ENCODE data around the gene ANXA5.

The ANXA5 gene

GRCh38 chr4:121696581-121697461 lies at the start of gene ANXA5:
Gene ANXA5 (minus strand): TSS chr4:121696980. CDS start chr4:121696589, 391 bp downstream.
- Histone ChIP-seq H3K4me3 (ENCODE audit: low read length in 2 of 2) (peak within 1 kb of the TSS; percentile 94 to 98), H3K9ac (ENCODE audit: low read length in 2 of 2) (peak within 1 kb of the TSS; percentile 94 to 96), H3K36me3 (ENCODE audit: control insufficient read depth in 2 of 2, insufficient read depth in 2 of 2, low read length in 2 of 2) (no peaks in the 10 kb centered on the region), H3K27ac (ENCODE audit: low read length) (peak within 1 kb of the TSS; percentile 84), H3K9me3 (ENCODE audit: control insufficient read depth in 2 of 2, low read length in 2 of 2) (no peaks in the 10 kb centered on the region), H3K4me1 (ENCODE audit: control insufficient read depth, insufficient read depth, low read length) (peaks cover 20% of the 10 kb centered on the region), H3K27me3 (ENCODE audit: control insufficient read depth in 1 of 2, insufficient read depth in 2 of 2, low read length in 2 of 2) (no peaks in the 10 kb centered on the region)

DNA sequence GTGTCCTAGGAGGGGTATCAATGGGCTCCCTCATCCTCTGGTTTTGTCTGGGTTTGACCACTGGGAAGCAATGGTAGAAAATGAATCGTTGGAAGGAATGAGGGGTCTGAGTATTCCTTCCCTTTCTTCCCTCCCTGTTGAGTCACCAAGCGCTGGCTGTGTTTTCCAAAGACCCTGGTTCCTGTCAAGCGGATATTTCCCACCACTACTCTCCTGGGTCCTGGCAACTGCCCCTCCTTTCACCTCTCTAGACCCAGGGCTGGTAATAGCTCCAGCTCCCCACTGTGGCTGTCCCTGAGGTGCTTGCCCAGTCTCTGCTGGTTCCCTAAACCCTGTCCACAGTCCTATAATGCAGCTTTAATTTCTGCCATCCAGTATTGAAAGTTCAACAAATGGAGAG lies 46.0 kb upstream of the ANXA5 start:
- H3K27ac ChIP-seq (ENCODE audit: low read length): no peak overlapping the region
- no peak overlapping the region for H3K9ac ChIP-seq (ENCODE audit: low read length in 2 of 2)
- H3K9me3 ChIP-seq (ENCODE audit: control insufficient read depth in 2 of 2, low read length in 2 of 2): no peaks in the 10 kb centered on the region
- H3K36me3 ChIP-seq (ENCODE audit: control insufficient read depth in 2 of 2, insufficient read depth in 2 of 2, low read length in 2 of 2): no peaks in the 10 kb centered on the region
- no peak overlapping the region for H3K4me3 ChIP-seq (ENCODE audit: low read length in 2 of 2)
- no peaks in the 10 kb centered on the region for H3K27me3 ChIP-seq (ENCODE audit: control insufficient read depth in 1 of 2, insufficient read depth in 2 of 2, low read length in 2 of 2)
- no peaks in the 10 kb centered on the region for H3K4me1 ChIP-seq (ENCODE audit: control insufficient read depth, insufficient read depth, low read length)

GRCh38 chr4:121741751-121742150 lies 45.0 kb upstream of the ANXA5 start:
- Histone ChIP-seq H3K27me3 (ENCODE audit: control insufficient read depth in 1 of 2, insufficient read depth in 2 of 2, low read length in 2 of 2) (no peaks in the 10 kb centered on the region), H3K9me3 (ENCODE audit: control insufficient read depth in 2 of 2, low read length in 2 of 2) (no peaks in the 10 kb centered on the region), H3K27ac (ENCODE audit: low read length) (no peak overlapping the region), H3K4me1 (ENCODE audit: control insufficient read depth, insufficient read depth, low read length) (no peaks in the 10 kb centered on the region), H3K36me3 (ENCODE audit: control insufficient read depth in 2 of 2, insufficient read depth in 2 of 2, low read length in 2 of 2) (no peaks in the 10 kb centered on the region), H3K4me3 (ENCODE audit: low read length in 2 of 2) (no peak overlapping the region), H3K9ac (ENCODE audit: low read length in 2 of 2) (no peak overlapping the region)

- Histone ChIP-seq H3K4me1 (ENCODE audit: control insufficient read depth, insufficient read depth, low read length) (no peaks in the 10 kb centered on the region), H3K27me3 (ENCODE audit: control insufficient read depth in 1 of 2, insufficient read depth in 2 of 2, low read length in 2 of 2) (peaks cover 0 to 5% of the 10 kb centered on the region in 2 donors), H3K9ac (ENCODE audit: low read length in 2 of 2) (no peak overlapping the region), H3K9me3 (ENCODE audit: control insufficient read depth in 2 of 2, low read length in 2 of 2) (no peaks in the 10 kb centered on the region), H3K36me3 (ENCODE audit: control insufficient read depth in 2 of 2, insufficient read depth in 2 of 2, low read length in 2 of 2) (no peaks in the 10 kb centered on the region), H3K27ac (ENCODE audit: low read length) (no peak overlapping the region), H3K4me3 (ENCODE audit: low read length in 2 of 2) (no peak overlapping the region)
Observed at GRCh38 chr4:121740796-121741409, 44.1 kb upstream of the ANXA5 start.

- no peaks in the 10 kb centered on the region for H3K9me3 ChIP-seq (ENCODE audit: control insufficient read depth in 2 of 2, low read length in 2 of 2)
- H3K4me3 ChIP-seq (ENCODE audit: low read length in 2 of 2): no peak overlapping the region
- H3K27me3 ChIP-seq (ENCODE audit: control insufficient read depth in 1 of 2, insufficient read depth in 2 of 2, low read length in 2 of 2): peaks cover 0 to 5% of the 10 kb centered on the region in 2 donors
- no peak overlapping the region for H3K9ac ChIP-seq (ENCODE audit: low read length in 2 of 2)
- no peak overlapping the region for H3K27ac ChIP-seq (ENCODE audit: low read length)
- H3K4me1 ChIP-seq (ENCODE audit: control insufficient read depth, insufficient read depth, low read length): no peaks in the 10 kb centered on the region
- H3K36me3 ChIP-seq (ENCODE audit: control insufficient read depth in 2 of 2, insufficient read depth in 2 of 2, low read length in 2 of 2): no peaks in the 10 kb centered on the region
Observed at GRCh38 chr4:121739575-121739974, 42.8 kb upstream of the ANXA5 start.

DNA sequence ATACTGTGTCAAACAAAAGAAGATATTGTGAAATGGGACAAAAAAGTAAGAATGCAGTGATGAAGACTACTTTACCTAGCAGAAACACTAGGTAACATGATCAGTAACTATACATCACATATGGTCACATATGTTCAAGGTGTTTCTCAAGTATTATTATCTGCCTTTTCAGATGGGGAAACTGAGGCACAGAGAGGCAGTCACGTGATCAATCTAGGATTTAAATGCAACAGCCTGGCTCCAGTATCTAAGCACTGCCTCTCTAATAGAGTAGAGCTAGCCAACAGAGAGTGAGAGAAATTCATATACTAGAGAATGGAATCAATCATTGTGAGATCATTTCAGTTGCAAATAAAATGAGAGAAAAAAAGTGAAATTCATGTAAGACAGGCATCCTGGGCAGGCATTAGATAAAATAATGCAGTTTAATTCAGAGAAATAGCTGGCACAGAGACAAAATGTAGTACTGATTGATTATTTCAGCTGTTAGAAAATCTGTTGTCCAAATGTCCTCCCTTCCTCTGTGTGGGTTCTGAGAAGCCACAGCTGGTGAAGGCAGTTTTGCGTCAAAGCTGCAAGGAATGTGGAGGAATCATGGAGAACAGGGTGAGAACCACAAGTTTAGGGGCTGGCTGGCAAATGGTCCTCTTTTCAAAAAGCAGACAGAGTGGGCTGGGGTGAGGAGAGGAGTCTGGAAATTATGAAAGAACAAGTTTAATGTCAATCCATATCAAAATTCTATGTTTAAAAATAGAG lies 42.2 kb upstream of the ANXA5 start:
- Histone ChIP-seq H3K9me3 (ENCODE audit: control insufficient read depth in 2 of 2, low read length in 2 of 2) (no peaks in the 10 kb centered on the region), H3K4me1 (ENCODE audit: control insufficient read depth, insufficient read depth, low read length) (no peaks in the 10 kb centered on the region), H3K4me3 (ENCODE audit: low read length in 2 of 2) (no peak overlapping the region), H3K27me3 (ENCODE audit: control insufficient read depth in 1 of 2, insufficient read depth in 2 of 2, low read length in 2 of 2) (peaks cover 0 to 5% of the 10 kb centered on the region in 2 donors), H3K36me3 (ENCODE audit: control insufficient read depth in 2 of 2, insufficient read depth in 2 of 2, low read length in 2 of 2) (no peaks in the 10 kb centered on the region), H3K27ac (ENCODE audit: low read length) (no peak overlapping the region), H3K9ac (ENCODE audit: low read length in 2 of 2) (no peak overlapping the region)

DNA sequence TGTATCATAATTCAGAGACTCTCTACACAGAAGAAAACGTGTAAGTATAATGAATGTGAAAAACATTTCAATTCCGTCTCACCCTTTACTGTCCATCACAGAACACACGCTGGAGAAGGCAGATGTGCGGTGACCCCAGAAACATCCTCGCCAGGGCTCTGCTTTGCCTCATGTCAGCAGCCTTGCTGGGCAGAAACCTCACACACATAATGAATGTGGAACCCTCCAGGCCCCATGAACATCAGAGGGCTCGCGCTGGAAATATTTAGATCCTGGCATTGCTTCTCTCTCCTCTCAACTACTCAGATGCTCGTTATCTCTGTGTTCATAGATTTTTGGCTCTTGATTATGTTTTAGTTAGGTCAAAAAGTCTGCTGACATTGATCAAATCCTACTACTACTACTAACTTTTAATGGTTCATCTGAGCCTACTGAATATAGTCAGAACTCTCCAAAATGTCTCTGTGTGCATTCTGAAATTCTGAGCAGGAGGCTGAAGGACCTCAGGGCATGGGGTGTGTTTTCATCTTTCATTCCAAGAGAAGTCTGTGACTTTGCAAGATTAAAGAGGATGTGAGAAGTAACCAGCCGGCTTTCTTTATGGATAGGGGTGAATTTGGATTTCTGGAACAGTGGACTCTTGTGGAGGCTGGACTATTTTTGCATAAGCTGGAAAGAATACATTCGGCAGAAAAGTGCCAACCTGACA lies 41.2 kb upstream of the ANXA5 start:
- H3K36me3 ChIP-seq (ENCODE audit: control insufficient read depth in 2 of 2, insufficient read depth in 2 of 2, low read length in 2 of 2): no peaks in the 10 kb centered on the region
- H3K27ac ChIP-seq (ENCODE audit: low read length): no peak overlapping the region
- no peaks in the 10 kb centered on the region for H3K9me3 ChIP-seq (ENCODE audit: control insufficient read depth in 2 of 2, low read length in 2 of 2)
- peaks cover 0 to 5% of the 10 kb centered on the region in 2 donors for H3K27me3 ChIP-seq (ENCODE audit: control insufficient read depth in 1 of 2, insufficient read depth in 2 of 2, low read length in 2 of 2)
- H3K9ac ChIP-seq (ENCODE audit: low read length in 2 of 2): no peak overlapping the region
- H3K4me1 ChIP-seq (ENCODE audit: control insufficient read depth, insufficient read depth, low read length): no peaks in the 10 kb centered on the region
- no peak overlapping the region for H3K4me3 ChIP-seq (ENCODE audit: low read length in 2 of 2)

DNA sequence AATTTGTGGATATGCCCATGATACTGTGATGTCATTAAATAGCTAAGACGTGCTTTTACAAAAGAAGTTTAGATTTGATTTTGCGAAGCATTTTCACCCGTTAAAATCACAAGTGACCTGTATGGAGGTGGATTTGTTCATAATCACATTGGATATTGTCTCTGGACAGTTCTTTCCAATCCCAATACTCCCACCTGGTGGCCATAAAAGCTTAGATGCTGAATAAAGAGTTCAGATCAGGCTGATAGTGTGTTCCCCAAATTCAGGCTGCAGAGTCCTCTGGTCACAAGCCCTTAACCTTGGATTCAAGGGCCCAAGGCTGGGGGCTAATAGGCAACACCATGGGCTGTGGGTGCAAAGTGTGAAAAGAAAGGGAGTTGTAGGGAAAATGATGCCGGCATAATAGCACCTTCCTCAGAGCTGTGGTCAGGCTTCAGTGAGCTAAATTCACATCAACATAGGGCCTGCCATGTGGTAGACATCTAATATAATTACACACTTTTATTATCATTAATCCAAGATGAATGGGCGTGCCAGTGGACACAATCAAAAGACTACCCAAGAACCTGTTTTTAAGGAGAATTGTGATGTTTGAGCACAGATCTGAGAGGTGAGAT lies 40.1 kb upstream of the ANXA5 start:
- Histone ChIP-seq H3K4me1 (ENCODE audit: control insufficient read depth, insufficient read depth, low read length) (no peaks in the 10 kb centered on the region), H3K4me3 (ENCODE audit: low read length in 2 of 2) (no peak overlapping the region), H3K9me3 (ENCODE audit: control insufficient read depth in 2 of 2, low read length in 2 of 2) (no peaks in the 10 kb centered on the region), H3K9ac (ENCODE audit: low read length in 2 of 2) (no peak overlapping the region), H3K36me3 (ENCODE audit: control insufficient read depth in 2 of 2, insufficient read depth in 2 of 2, low read length in 2 of 2) (no peaks in the 10 kb centered on the region), H3K27ac (ENCODE audit: low read length) (no peak overlapping the region), H3K27me3 (ENCODE audit: control insufficient read depth in 1 of 2, insufficient read depth in 2 of 2, low read length in 2 of 2) (peaks cover 0 to 8% of the 10 kb centered on the region in 2 donors)

DNA sequence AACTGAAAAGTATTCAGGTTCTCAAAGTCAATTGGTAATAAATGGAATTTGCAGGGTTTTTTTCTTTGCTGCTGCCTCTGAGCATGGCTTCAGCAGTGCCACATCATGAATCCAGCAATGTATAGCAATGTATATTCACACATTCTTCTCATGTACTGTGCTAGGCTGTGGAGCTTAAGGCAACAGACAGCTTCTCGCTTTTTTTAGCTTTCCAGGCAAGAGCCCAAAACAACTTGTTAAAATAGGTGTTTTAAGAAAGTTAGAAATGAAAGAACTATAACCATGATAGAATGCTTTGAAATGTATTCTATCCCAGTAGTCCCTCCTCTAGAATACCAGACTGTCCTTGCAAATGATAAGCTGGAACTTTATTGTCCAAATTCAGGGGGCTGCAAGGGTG lies 37.8 kb upstream of the ANXA5 start:
- Histone ChIP-seq H3K9ac (ENCODE audit: low read length in 2 of 2) (no peak overlapping the region), H3K27ac (ENCODE audit: low read length) (no peak overlapping the region), H3K4me3 (ENCODE audit: low read length in 2 of 2) (no peak overlapping the region), H3K9me3 (ENCODE audit: control insufficient read depth in 2 of 2, low read length in 2 of 2) (no peaks in the 10 kb centered on the region), H3K4me1 (ENCODE audit: control insufficient read depth, insufficient read depth, low read length) (no peaks in the 10 kb centered on the region), H3K36me3 (ENCODE audit: control insufficient read depth in 2 of 2, insufficient read depth in 2 of 2, low read length in 2 of 2) (no peaks in the 10 kb centered on the region), H3K27me3 (ENCODE audit: control insufficient read depth in 1 of 2, insufficient read depth in 2 of 2, low read length in 2 of 2) (peaks cover 0 to 8% of the 10 kb centered on the region in 2 donors)

DNA sequence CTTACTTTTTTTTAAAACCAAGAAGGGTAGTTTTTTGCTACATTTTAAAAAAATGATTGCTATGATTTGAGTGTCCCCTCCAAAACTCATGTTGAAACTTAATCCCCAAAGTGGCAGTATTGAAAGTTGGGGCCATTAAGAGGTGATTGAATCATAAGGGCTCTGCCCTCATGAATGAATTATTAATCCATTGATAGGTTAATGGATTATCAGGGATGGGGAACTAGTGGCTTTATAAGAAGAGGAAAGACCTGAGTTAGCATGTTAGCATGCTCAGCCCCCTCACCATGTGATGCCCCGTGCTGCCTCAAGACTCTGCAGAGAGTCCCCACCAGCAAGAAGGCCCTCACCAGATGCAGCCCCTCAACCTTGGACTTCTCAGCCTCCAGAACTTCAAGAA lies 37.2 kb upstream of the ANXA5 start:
- Histone ChIP-seq H3K27me3 (ENCODE audit: control insufficient read depth in 1 of 2, insufficient read depth in 2 of 2, low read length in 2 of 2) (peaks cover 0 to 8% of the 10 kb centered on the region in 2 donors), H3K36me3 (ENCODE audit: control insufficient read depth in 2 of 2, insufficient read depth in 2 of 2, low read length in 2 of 2) (no peaks in the 10 kb centered on the region), H3K9me3 (ENCODE audit: control insufficient read depth in 2 of 2, low read length in 2 of 2) (no peaks in the 10 kb centered on the region), H3K27ac (ENCODE audit: low read length) (no peak overlapping the region), H3K4me3 (ENCODE audit: low read length in 2 of 2) (no peak overlapping the region), H3K4me1 (ENCODE audit: control insufficient read depth, insufficient read depth, low read length) (no peaks in the 10 kb centered on the region), H3K9ac (ENCODE audit: low read length in 2 of 2) (no peak overlapping the region)

Data from stomach smooth muscle (tissue), 2 donors.